ENCODE measurements around the gene GNL1. TPM values are rescaled to one million over a fixed set of nuclear protein-coding genes. Genes with fewer than 3 reads are reported as not detected.
A peak's percentile ranks its signal among the peaks of the same experiment; 100 is the strongest.
"Not testable (repeated sequence)": the region's sequence is repeated elsewhere in the genome, so short reads cannot be mapped to it uniquely, and the experiment has no call there.

GNL1 gene
- total and polyA plus RNA-seq, 2 donors = 46.4 to 78.8 TPM

DNA sequence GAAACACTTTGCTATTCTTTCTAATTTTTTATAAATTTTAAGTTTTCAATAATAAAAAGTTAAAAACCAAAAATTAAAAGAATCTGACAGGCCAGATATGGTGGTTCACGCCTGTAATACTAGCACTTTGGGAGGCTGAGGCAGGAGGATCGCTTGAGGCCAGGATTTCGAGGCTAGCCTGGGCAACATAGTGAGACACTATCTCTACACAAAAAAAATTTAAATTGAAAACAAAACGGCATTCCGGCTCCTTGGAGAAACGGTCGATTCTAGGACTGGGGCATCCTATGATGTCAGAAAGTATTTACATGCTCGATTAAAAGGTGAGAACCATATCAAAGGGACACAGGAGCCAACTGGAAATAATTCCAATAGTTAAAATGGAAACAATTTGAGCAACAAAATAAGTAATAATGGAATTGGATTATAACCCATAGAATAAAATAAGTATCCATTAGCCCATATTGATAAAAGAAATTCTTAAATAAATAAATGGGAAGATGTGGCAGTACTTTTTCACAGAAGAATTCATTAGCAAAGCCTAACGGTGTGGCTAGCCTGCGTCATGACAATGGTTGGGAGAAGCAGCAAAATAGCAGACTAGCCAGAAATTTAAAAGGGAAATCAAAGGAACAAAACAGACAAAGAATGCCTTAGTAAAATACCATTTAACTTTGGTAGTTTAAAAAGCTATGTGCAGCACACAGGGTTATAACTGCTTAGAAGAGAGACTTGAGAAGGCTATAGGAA, 45.7 kb downstream of the GNL1 start:
- DNase-seq (ENCODE audit: low read depth in 6 of 9, low spot score in 9 of 9) = no peak
- H3K27ac ChIP-seq (ENCODE audit: low read depth in 1 of 2, low read length in 1 of 2) = peak overlapping the region; percentile 74 to 85
- WGBS = 95% methylated on average over 10 of the region's 10 CpGs

DNA sequence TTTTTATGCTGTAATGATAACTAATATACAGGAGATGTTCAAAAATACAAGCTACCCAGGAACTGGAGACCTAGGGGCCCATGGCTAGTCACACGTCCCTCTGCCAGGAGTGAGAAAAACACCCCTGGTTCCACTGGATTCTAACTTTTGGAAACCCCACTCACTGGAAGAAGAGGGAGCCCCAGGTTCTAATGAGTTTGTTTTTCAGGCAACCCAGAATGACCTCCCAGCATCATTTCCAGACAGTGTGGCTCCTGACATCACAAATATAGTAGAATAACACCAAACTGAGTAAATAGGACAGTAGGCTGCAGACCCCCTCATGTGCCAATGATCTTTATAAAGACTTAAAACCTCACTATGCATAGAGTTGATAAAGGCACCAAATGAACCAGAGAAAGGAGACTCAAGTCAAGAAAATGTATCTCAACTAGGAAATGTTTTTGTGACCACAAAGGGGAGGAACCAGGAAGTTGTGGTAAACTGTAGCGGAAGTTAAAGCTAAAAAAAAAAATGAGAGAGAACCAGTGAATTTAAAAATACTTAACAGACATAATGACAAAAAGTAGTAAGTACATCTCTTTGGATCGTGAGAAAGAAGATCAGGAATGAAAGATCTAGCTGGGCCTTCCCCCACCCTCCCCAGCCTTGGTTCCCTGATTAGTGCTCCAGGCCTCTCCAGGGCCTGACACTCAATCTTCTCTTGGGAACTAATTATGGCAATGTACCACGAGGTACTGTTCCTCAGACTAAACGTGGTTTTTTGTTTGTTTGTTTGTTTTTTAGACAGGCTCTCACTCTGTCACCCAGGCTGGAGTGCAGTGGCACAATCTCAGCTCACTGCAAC, 47.2 kb downstream of the GNL1 start:
- DNase-seq (ENCODE audit: low read depth in 6 of 9, low spot score in 9 of 9) = peak; percentile 36 to 91 (median 74)
- H3K9me3 ChIP-seq (ENCODE audit: control insufficient read depth in 2 of 2, insufficient read depth in 1 of 2, low read length in 1 of 2) = no peaks in the 10 kb centered on the region
- H3K36me3 ChIP-seq (ENCODE audit: control insufficient read depth in 2 of 2, insufficient read depth in 2 of 2, low read length in 1 of 2) = no peaks in the 10 kb centered on the region
- no peak overlapping the region for H3K4me3 ChIP-seq (ENCODE audit: low read length in 2 of 2)
- H3K27me3 ChIP-seq (ENCODE audit: control insufficient read depth in 2 of 2, insufficient read depth in 1 of 2, low read length in 1 of 2) = no peaks in the 10 kb centered on the region
- peaks cover 28 to 43% of the 10 kb centered on the region in 2 donors for H3K4me1 ChIP-seq (ENCODE audit: control insufficient read depth in 2 of 2, insufficient read depth in 2 of 2, low read length in 2 of 2)
- 7% methylated on average over 5 of the region's 5 CpGs for WGBS
- peak overlapping the region; percentile 85 to 93 for H3K27ac ChIP-seq (ENCODE audit: low read depth in 1 of 2, low read length in 1 of 2)

More for the DNA sequence above, 45.7 kb downstream of the GNL1 start:
- H3K4me1 ChIP-seq (ENCODE audit: control insufficient read depth in 2 of 2, insufficient read depth in 2 of 2, low read length in 2 of 2) = peaks cover 35 to 52% of the 10 kb centered on the region in 2 donors
- no peaks in the 10 kb centered on the region for H3K27me3 ChIP-seq (ENCODE audit: control insufficient read depth in 2 of 2, insufficient read depth in 1 of 2, low read length in 1 of 2)
- no peak overlapping the region for H3K4me3 ChIP-seq (ENCODE audit: low read length in 2 of 2)
- H3K36me3 ChIP-seq (ENCODE audit: control insufficient read depth in 2 of 2, insufficient read depth in 2 of 2, low read length in 1 of 2) = no peaks in the 10 kb centered on the region
- no peaks in the 10 kb centered on the region for H3K9me3 ChIP-seq (ENCODE audit: control insufficient read depth in 2 of 2, insufficient read depth in 1 of 2, low read length in 1 of 2)

DNA sequence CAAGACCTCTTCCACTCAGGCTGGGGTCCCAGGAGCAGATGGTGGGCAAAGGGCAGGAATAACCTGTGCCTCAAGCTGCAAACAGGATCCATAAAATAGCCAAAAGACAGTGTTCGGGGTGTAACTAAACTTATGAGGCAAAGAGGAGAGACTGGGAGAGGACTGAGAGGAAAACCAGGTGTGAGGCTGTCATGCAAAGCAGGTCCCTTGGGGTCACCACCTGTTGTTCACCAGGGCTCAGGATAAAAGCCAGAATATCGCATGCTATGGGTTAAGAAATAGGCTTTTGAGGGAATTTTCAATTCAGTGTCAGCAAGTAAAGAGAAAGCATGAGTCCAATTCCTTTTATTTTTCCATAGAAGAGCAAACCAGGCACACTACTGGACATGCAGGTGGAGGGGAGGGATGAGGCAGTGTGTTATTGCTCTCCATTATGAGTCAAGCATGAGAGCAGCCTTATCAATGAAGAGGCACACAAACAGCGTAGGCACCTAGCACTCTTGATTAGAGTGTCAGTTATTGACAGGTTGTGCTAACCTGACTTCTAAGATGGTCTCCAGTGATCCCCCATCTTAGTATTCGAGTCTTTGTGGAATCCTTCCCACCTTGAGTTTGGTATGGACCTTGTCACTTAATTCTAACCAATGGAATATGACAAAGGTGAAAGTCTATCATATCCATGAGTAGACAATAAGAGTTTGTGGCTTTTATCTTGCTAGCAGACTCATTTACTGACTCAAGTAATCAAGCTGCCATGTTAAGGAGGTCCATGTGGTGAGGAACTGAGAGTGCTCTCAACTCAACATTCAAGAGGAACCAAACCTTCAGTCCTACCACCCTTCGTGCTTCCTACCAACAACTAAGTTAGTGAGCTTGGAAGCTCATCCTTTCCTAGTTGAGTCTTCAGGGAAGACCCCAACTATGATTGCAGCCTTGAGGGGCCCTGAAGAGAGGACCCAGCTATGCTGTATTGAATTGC, 48.2 kb downstream of the GNL1 start:
- H3K27ac ChIP-seq (ENCODE audit: low read depth in 1 of 2, low read length in 1 of 2) = peak overlapping the region; percentile 84 to 90

DNA sequence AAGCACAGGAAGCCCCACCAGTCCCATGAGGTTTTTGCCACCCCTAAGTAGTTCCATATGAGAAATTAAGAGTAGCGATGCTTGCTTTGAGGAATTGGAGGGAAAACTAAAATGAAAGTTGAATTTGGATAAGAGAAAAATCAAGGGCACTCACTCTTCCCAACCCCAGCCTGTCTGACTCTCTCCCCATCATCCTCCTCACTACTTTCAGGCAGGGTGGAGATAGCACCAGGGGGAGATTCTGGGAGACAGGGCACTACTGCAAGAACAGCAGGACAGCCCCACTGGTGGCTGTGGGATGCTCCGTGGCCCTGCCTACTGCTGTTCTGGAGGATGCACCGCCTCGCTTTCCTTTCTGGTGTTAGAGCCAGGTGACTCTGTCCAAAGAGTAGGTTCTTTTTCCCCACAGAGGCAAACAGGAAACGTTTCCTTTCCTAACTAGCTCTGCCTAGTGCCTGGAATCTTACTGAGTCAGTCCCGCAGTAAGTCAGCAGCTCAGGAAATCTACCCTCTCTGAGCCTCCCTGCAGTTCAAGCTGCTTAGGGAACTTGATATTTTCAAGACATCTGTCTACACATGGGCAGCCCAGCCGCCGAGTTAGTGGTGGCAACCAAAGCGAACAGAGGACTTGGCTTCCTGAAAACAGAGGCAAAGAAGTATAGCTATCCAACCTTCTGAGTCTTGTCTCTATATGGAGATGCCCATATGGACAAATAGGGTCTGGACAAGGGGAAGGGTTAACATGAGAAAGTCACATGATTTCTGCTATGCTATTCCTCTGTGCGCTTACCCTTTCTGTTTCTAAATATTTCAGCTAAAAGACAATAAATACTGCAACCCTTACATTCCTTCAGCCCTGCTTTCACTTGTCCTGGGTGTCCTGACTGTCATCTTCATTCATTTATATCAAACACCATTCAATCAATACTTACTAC, 55.6 kb downstream of the GNL1 start:
- H3K27ac ChIP-seq (ENCODE audit: low read depth in 1 of 2, low read length in 1 of 2) = peak overlapping the region in 1 of 2 donors; percentile 68
- no peak overlapping the region for H3K4me3 ChIP-seq (ENCODE audit: low read length in 2 of 2)
- 49% methylated on average over 10 of the region's 10 CpGs for WGBS
- no peaks in the 10 kb centered on the region for H3K36me3 ChIP-seq (ENCODE audit: control insufficient read depth in 2 of 2, insufficient read depth in 2 of 2, low read length in 1 of 2)
- no peaks in the 10 kb centered on the region for H3K27me3 ChIP-seq (ENCODE audit: control insufficient read depth in 2 of 2, insufficient read depth in 1 of 2, low read length in 1 of 2)
- no peak for DNase-seq (ENCODE audit: low read depth in 6 of 9, low spot score in 9 of 9)
- H3K9me3 ChIP-seq (ENCODE audit: control insufficient read depth in 2 of 2, insufficient read depth in 1 of 2, low read length in 1 of 2) = no peaks in the 10 kb centered on the region
- H3K4me1 ChIP-seq (ENCODE audit: control insufficient read depth in 2 of 2, insufficient read depth in 2 of 2, low read length in 2 of 2) = peaks cover 9 to 10% of the 10 kb centered on the region in 2 donors

More for the DNA sequence above, 48.2 kb downstream of the GNL1 start:
- Histone ChIP-seq H3K4me3 (ENCODE audit: low read length in 2 of 2) (no peak overlapping the region), H3K9me3 (ENCODE audit: control insufficient read depth in 2 of 2, insufficient read depth in 1 of 2, low read length in 1 of 2) (no peaks in the 10 kb centered on the region), H3K4me1 (ENCODE audit: control insufficient read depth in 2 of 2, insufficient read depth in 2 of 2, low read length in 2 of 2) (peaks cover 28 to 43% of the 10 kb centered on the region in 2 donors), H3K27me3 (ENCODE audit: control insufficient read depth in 2 of 2, insufficient read depth in 1 of 2, low read length in 1 of 2) (no peaks in the 10 kb centered on the region), H3K36me3 (ENCODE audit: control insufficient read depth in 2 of 2, insufficient read depth in 2 of 2, low read length in 1 of 2) (no peaks in the 10 kb centered on the region)
- no peak for DNase-seq (ENCODE audit: low read depth in 6 of 9, low spot score in 9 of 9)
- WGBS = 86% methylated on average over 5 of the region's 5 CpGs

DNA sequence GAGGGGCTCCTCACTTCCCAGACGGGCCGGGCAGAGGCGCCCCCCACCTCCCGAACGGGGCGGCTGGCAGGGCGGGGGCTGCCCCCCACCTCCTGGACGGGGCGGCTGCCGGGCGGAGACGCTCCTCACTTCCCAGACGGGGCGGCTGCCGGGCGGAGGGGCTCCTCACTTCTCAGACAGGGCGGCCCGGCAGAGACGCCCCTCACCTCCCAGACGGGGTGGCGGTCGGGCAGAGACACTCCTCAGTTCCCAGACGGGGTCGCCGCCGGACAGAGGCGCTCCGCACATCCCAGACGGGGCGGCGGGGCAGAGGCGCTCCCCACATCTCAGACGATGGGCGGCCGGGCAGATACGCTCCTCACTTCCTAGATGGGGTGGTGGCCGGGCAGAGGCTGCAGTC, 57.6 kb downstream of the GNL1 start:
- not testable (repeated sequence) for DNase-seq (ENCODE audit: low read depth in 6 of 9, low spot score in 9 of 9); H3K36me3 ChIP-seq (ENCODE audit: control insufficient read depth in 2 of 2, insufficient read depth in 2 of 2, low read length in 1 of 2); H3K27me3 ChIP-seq (ENCODE audit: control insufficient read depth in 2 of 2, insufficient read depth in 1 of 2, low read length in 1 of 2); H3K9me3 ChIP-seq (ENCODE audit: control insufficient read depth in 2 of 2, insufficient read depth in 1 of 2, low read length in 1 of 2); H3K4me3 ChIP-seq (ENCODE audit: low read length in 2 of 2); H3K27ac ChIP-seq (ENCODE audit: low read depth in 1 of 2, low read length in 1 of 2)
- WGBS = 94% methylated on average over 35 of the region's 37 CpGs
- peaks cover 10 to 11% of the 10 kb centered on the region in 2 donors for H3K4me1 ChIP-seq (ENCODE audit: control insufficient read depth in 2 of 2, insufficient read depth in 2 of 2, low read length in 2 of 2)

DNA sequence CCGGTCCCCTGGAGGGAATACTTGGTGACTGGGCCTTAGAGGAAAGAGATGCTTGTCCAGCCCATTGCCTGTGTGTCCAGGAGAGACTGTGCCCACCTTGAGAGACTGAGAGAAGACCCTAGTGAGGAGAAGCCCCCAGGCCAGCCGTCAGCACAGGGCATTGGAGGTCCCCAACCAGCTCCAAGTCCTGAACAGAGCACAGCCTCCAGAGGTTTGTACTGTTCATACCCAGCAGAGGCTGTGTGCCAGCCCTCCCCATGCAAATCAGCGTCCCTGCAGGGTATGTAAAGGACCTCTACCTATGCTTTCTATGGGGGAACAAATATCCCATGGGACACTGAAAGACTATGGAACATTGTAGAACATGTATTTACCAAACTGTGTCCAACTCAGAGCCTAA, 58.6 kb downstream of the GNL1 start:
- DNase-seq (ENCODE audit: low read depth in 6 of 9, low spot score in 9 of 9) = no peak
- peaks cover 6 to 16% of the 10 kb centered on the region in 2 donors for H3K36me3 ChIP-seq (ENCODE audit: control insufficient read depth in 2 of 2, insufficient read depth in 2 of 2, low read length in 1 of 2)
- peaks cover 10 to 14% of the 10 kb centered on the region in 2 donors for H3K4me1 ChIP-seq (ENCODE audit: control insufficient read depth in 2 of 2, insufficient read depth in 2 of 2, low read length in 2 of 2)
- H3K27ac ChIP-seq (ENCODE audit: low read depth in 1 of 2, low read length in 1 of 2) = no peak overlapping the region
- no peak overlapping the region for H3K4me3 ChIP-seq (ENCODE audit: low read length in 2 of 2)
- 94% methylated on average over 3 of the region's 3 CpGs for WGBS
- no peaks in the 10 kb centered on the region for H3K27me3 ChIP-seq (ENCODE audit: control insufficient read depth in 2 of 2, insufficient read depth in 1 of 2, low read length in 1 of 2)
- H3K9me3 ChIP-seq (ENCODE audit: control insufficient read depth in 2 of 2, insufficient read depth in 1 of 2, low read length in 1 of 2) = peaks cover 0 to 5% of the 10 kb centered on the region in 2 donors

DNA sequence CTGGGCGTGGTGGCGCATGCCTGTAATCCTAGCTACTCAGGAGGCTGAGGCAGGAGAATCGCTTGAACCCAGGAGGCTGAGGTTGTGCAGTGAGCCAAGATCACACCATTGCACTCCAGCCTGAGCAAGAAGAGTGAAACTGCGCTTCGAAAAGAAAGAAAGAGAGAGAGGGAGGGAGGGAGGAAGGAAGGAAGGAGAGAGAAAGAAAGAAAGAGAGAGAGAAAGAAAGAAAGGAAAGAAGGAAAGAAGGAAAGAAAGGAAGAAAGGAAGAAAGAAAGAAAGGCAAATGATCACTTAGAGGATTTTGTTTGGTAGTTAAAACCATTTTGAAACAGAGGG, 59.1 kb downstream of the GNL1 start:
- H3K27ac ChIP-seq (ENCODE audit: low read depth in 1 of 2, low read length in 1 of 2) = not testable (repeated sequence)
- WGBS = 98% methylated on average over 5 of the region's 5 CpGs

DNA sequence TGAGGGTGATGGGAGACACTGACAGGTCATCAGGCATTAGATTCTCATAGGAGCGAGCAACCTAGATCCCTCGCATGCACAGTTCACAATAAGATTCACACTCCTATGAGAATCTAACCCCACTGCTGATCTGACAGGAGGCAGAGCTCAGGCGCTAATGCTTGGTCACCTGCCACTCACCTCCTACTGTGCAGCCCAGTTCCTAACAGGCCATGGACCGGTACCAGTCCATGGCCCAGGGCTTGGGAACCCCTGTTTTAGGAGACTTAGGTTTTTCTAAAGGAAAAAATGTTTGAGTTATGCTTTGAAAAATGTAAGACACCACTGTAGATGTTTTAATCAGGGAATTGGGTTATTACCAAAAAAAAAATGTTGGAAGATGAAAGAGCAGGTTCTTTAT, 60.3 kb downstream of the GNL1 start:
- Histone ChIP-seq H3K9me3 (ENCODE audit: control insufficient read depth in 2 of 2, insufficient read depth in 1 of 2, low read length in 1 of 2) (peaks cover 0 to 5% of the 10 kb centered on the region in 2 donors), H3K4me3 (ENCODE audit: low read length in 2 of 2) (no peak overlapping the region), H3K27ac (ENCODE audit: low read depth in 1 of 2, low read length in 1 of 2) (no peak overlapping the region), H3K27me3 (ENCODE audit: control insufficient read depth in 2 of 2, insufficient read depth in 1 of 2, low read length in 1 of 2) (no peaks in the 10 kb centered on the region), H3K36me3 (ENCODE audit: control insufficient read depth in 2 of 2, insufficient read depth in 2 of 2, low read length in 1 of 2) (peaks cover 24 to 31% of the 10 kb centered on the region in 2 donors), H3K4me1 (ENCODE audit: control insufficient read depth in 2 of 2, insufficient read depth in 2 of 2, low read length in 2 of 2) (peaks cover 10 to 20% of the 10 kb centered on the region in 2 donors)
- DNase-seq (ENCODE audit: low read depth in 6 of 9, low spot score in 9 of 9) = no peak
- WGBS = 99% methylated on average over 4 of the region's 4 CpGs

More for the DNA sequence above, 59.1 kb downstream of the GNL1 start:
- DNase-seq (ENCODE audit: low read depth in 6 of 9, low spot score in 9 of 9); H3K9me3 ChIP-seq (ENCODE audit: control insufficient read depth in 2 of 2, insufficient read depth in 1 of 2, low read length in 1 of 2); H3K4me3 ChIP-seq (ENCODE audit: low read length in 2 of 2); H3K27me3 ChIP-seq (ENCODE audit: control insufficient read depth in 2 of 2, insufficient read depth in 1 of 2, low read length in 1 of 2): not testable (repeated sequence)
- Histone ChIP-seq H3K36me3 (ENCODE audit: control insufficient read depth in 2 of 2, insufficient read depth in 2 of 2, low read length in 1 of 2) (peaks cover 11 to 20% of the 10 kb centered on the region in 2 donors), H3K4me1 (ENCODE audit: control insufficient read depth in 2 of 2, insufficient read depth in 2 of 2, low read length in 2 of 2) (peaks cover 10 to 15% of the 10 kb centered on the region in 2 donors)

Data from thymus (tissue), 11 donors.